B cell (primary cell): Measurements from ENCODE around the gene IRF7. TPM values are rescaled to one million over a fixed set of nuclear protein-coding genes. Genes with fewer than 3 reads are reported as not detected.

Experiments
- ATAC-seq: fragments of 200-7000 bp; cut with Tn5 transposase; one replicate; pipeline ENCODE4 v1.10.0; 2021; ENCODE audit warnings: low read depth, mild to moderate bottlenecking, moderate number of reproducible peaks, moderate library complexity
- CTCF ChIA-PET: fragments of 350-600 bp; sonication (Branson Sonifier 250); formaldehyde crosslinking; loops from one replicate; lab custom pipeline; 2021; ENCODE audit warnings: antibody characterized with exemption, inconsistent platforms; lab: Charles Lee
- POLR2A ChIA-PET: fragments of 350-600 bp; sonication (Branson Sonifier 250); formaldehyde crosslinking; loops from one replicate; lab custom pipeline; 2021; ENCODE audit warnings: antibody characterized with exemption; lab: Charles Lee
- DNase-seq: peaks from one replicate; pipeline ENCODE4 v3.0.0; 2013
- H2AFZ ChIP-seq: 2 replicates; pipeline ENCODE4 v1.6.1; 2012; ENCODE audit warnings: mild to moderate bottlenecking, low read depth, low read length; ENCODE audit not compliant: insufficient read depth, poor library complexity, severe bottlenecking
- H3K27ac ChIP-seq, 2 donors: 1 replicate in 1 of 2; 2 replicates in 1 of 2; pipeline ENCODE4 v1.5.1; 2012 to 2013; ENCODE audit warnings: low read length in 2 of 2, mild to moderate bottlenecking in 2 of 2, moderate library complexity in 1 of 2
- H3K27me3 ChIP-seq, 4 experiments: fragments of 200-600 bp in 1 of 4; sonication (generic) in 1 of 4; replicated peaks in 1 of 4; 1 replicate in 2 of 4; 2 replicates in 2 of 4; pipeline versions ENCODE4 v1.6.1 to v1.7.0; 2013 to 2016; ENCODE audit warnings: low read length in 3 of 4, mild to moderate bottlenecking in 2 of 4, mixed read lengths in 1 of 4, moderate library complexity in 1 of 4; ENCODE audit not compliant: insufficient read depth in 4 of 4, control insufficient read depth in 3 of 4; ENCODE audit errors: control extremely low read depth in 1 of 4
- H3K36me3 ChIP-seq, 2 experiments: replicated peaks in 1 of 2; 1 replicate in 1 of 2; 2 replicates in 1 of 2; pipeline versions ENCODE4 v1.6.1 to v1.7.1; 2013; ENCODE audit warnings: low read length in 1 of 2; ENCODE audit not compliant: insufficient read depth in 2 of 2, control insufficient read depth in 1 of 2; ENCODE audit errors: control extremely low read depth in 1 of 2, extremely low read depth in 1 of 2
- H3K4me1 ChIP-seq, 2 donors: fragments of 200-600 bp in 1 of 2; sonication (generic) in 1 of 2; 1 replicate in 1 of 2; 2 replicates in 1 of 2; pipeline versions ENCODE4 v1.5.1 to v1.6.1; 2013 to 2017; ENCODE audit warnings: low read length in 2 of 2; ENCODE audit not compliant: control insufficient read depth in 2 of 2, insufficient read depth in 2 of 2
- H3K4me2 ChIP-seq: replicated peaks from 2 replicates; pipeline ENCODE3; 2012; ENCODE audit warnings: mild to moderate bottlenecking, low read depth, low read length; ENCODE audit not compliant: poor library complexity, severe bottlenecking
- H3K4me3 ChIP-seq, 5 experiments: fragments of 200-600 bp in 1 of 5; sonication (generic) in 1 of 5; 1 replicate in 3 of 5; 2 replicates in 2 of 5; pipeline versions ENCODE4 v1.5.1 to v1.7.0; 2011 to 2016; ENCODE audit warnings: low read length in 4 of 5, mild to moderate bottlenecking in 4 of 5, low read depth in 2 of 5, control low read depth in 1 of 5, moderate library complexity in 1 of 5; ENCODE audit not compliant: insufficient read depth in 1 of 5; ENCODE audit errors: control extremely low read depth in 1 of 5, extremely low read depth in 1 of 5
- H3K79me2 ChIP-seq: fragments of 200-600 bp; sonication (generic); one replicate; pipeline ENCODE4 v1.6.0; 2016; ENCODE audit warnings: low read length; ENCODE audit not compliant: control insufficient read depth, insufficient read depth
- H3K9ac ChIP-seq: fragments of 200-600 bp; sonication (generic); 2 replicates; pipeline ENCODE4 v1.6.1; 2017; ENCODE audit warnings: mild to moderate bottlenecking, low read length, moderate library complexity
- H3K9me3 ChIP-seq, 3 donors: one replicate each; pipeline versions ENCODE4 v1.6.1 to v1.7.1; 2013; ENCODE audit warnings: low read length in 2 of 3; ENCODE audit not compliant: control insufficient read depth in 2 of 3, insufficient read depth in 1 of 3; ENCODE audit errors: control extremely low read depth in 1 of 3
- H4K20me1 ChIP-seq: 2 replicates; pipeline ENCODE4 v1.6.0; 2012; ENCODE audit warnings: mild to moderate bottlenecking, low read length; ENCODE audit not compliant: insufficient read depth, control insufficient read depth, poor library complexity, severe bottlenecking
- H3K27ac Mint-ChIP-seq: one replicate; pipeline ENCODE4 v1.8.0; 2021; ENCODE audit warnings: mixed read lengths
- H3K27me3 Mint-ChIP-seq: one replicate; pipeline ENCODE4 v1.8.0; 2021; ENCODE audit warnings: mixed read lengths
- H3K4me1 Mint-ChIP-seq: one replicate; pipeline ENCODE4 v1.8.0; 2021; ENCODE audit warnings: mixed read lengths
- H3K4me3 Mint-ChIP-seq: one replicate; pipeline ENCODE4 v1.8.0; 2021; ENCODE audit warnings: mixed read lengths
- H3K9me3 Mint-ChIP-seq: one replicate; pipeline ENCODE4 v1.8.0; 2022; ENCODE audit warnings: mixed read lengths; ENCODE audit not compliant: insufficient read depth
- CTCF ChIP-seq: fragments of 200-600 bp; IDR thresholded peaks from one replicate; pipeline ENCODE4 v1.8.0; 2022; ENCODE audit warnings: antibody characterized with exemption, mild to moderate bottlenecking
- EZH2 ChIP-seq: IDR thresholded peaks from 2 replicates; pipeline ENCODE4 v1.6.1; 2012; ENCODE audit warnings: borderline replicate concordance, low read depth, mild to moderate bottlenecking, moderate library complexity, low read length; ENCODE audit not compliant: insufficient read depth, poor library complexity, severe bottlenecking
- WGBS: methylation state at CpG from one replicate; pipeline ENCODE4 v1.1.5; 2013; ENCODE audit warnings: missing lambda C conversion rate; ENCODE audit not compliant: insufficient coverage; 5-methylcytosine and 5-hydroxymethylcytosine counted together
- intact Hi-C: fragments of 100-400 bp; cut with micrococcal nuclease; formaldehyde crosslinking; loops from one replicate; pipeline ENCODE4 v1.10.0; 2022
- polyA plus RNA-seq: library from polyadenylated mRNA; depleted of rRNA; stranded (reverse); fragments of >200 nt; gene quantifications from 2 replicates; pipeline ENCODE4 v1.2.3, GENCODE V29; 2012
- total RNA-seq, 2 donors: library from RNA; stranded (reverse); fragments of 120-200 nt in 1 of 2; gene quantifications; 1 replicate in 1 of 2; 2 replicates in 1 of 2; pipeline versions ENCODE4 v1.2.3 to v1.2.4, GENCODE V29; 2013 to 2022

IRF7 gene
- total and polyA plus RNA-seq, 2 donors (not counting 1 experiment from before 2014, with no cell fraction given): 136 to 184 TPM

DNA sequence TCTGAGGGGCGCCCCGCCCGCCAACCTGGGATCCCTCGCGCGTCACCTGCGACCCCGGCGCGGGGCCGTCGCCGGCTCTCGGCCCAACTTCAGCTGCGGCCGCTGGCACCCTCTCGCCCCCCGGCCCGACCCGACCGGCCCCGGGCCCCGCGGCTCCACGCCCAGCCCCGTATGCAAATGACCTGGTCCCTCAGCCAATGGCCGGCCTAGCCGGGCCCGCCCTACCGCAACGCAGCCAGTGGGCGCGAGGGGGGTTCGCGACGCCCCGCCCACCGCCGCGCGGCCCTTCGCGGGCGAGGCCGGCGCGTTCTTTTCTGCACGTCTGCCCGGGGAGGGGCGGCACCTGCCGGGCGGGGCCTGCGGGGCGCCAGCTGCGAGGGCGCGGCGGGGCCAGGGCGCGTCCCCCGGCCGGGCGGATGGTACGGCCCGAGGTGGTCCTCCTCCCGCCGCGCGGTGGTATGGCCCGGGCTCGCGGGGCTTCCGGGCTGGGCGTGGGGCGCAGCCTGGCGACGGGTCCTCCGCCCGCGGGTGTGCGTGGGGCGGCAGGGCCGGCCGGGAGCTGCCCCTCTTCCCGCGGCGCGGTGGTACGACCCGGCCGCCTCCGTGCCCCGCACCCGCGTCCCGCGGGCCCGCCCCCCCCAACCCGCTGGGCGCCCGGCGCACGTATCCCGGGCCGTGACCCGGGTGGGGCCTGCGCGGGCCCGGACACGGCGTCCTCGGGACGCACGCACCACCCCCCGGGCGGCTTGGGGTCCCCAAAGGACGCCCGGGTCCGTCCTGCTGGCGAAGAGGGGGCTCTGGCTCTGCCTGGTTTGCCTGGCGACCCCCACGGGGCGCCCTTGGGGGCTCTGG, 47.2 kb downstream of the IRF7 start:
- ATAC-seq (peak; percentile 91), DNase-seq (peak; percentile 96)
- H3K36me3 ChIP-seq: no peaks in the 10 kb centered on the region
- H3K4me2 ChIP-seq: peak overlapping the region; percentile 97
- H3K9ac ChIP-seq: peak overlapping the region; percentile 81
- H3K4me3 Mint-ChIP-seq: peak overlapping the region; percentile 83
- peaks cover 9% of the 10 kb centered on the region for H3K4me1 Mint-ChIP-seq
- no peaks in the 10 kb centered on the region for H3K9me3 ChIP-seq
- H3K4me1 ChIP-seq: peaks cover 10 to 13% of the 10 kb centered on the region in 2 donors
- CTCF ChIA-PET: interaction anchor here (1.4 to 1.7 kb wide), 2 partner anchors 9 to 14 kb away, joined by 4 read pairs; no protein-coding TSS in a partner anchor
- WGBS: under 1% methylated on average over 122 of the region's 123 CpGs
- peak overlapping the region; percentile 50 to 67 for H3K27ac ChIP-seq
- H3K9me3 Mint-ChIP-seq: no peaks in the 10 kb centered on the region
- H2AFZ ChIP-seq: peak overlapping the region; percentile 74
- no peaks in the 10 kb centered on the region for H3K27me3 Mint-ChIP-seq
- peak overlapping the region; percentile 30 to 85 (median 68) for H3K4me3 ChIP-seq
- TF ChIP-seq CTCF (no peak), EZH2 (no peak)
- POLR2A ChIA-PET: interaction anchor here (0.6 to 2.1 kb wide), 2 partner anchors 33 to 128 kb away, joined by 4 to 10 read pairs; partner anchors contain the start of gene HRAS
- intact Hi-C loops: loop anchor here (1.0 to 5.0 kb wide), 6 partner anchors 8 to 129 kb away; partner anchors contain the start of genes DEAF1, LMNTD2, LRRC56 and PHRF1
- peak overlapping the region; percentile 37 for H3K27ac Mint-ChIP-seq
- peaks cover 6% of the 10 kb centered on the region for H4K20me1 ChIP-seq
- peaks cover 0 to 6% (median 2%) of the 10 kb centered on the region in 4 experiments for H3K27me3 ChIP-seq
- no peaks in the 10 kb centered on the region for H3K79me2 ChIP-seq
